Measurements from ENCODE around the gene CYBA. TPM values are rescaled to one million over a fixed set of nuclear protein-coding genes. Genes with fewer than 3 reads are reported as not detected.
"Not testable (repeated sequence)": the region's sequence is repeated elsewhere in the genome, so short reads cannot be mapped to it uniquely, and the experiment has no call there.

The CYBA gene
- total RNA-seq, 1 experiment from 2014 or later = 867 TPM

GRCh38 chr16:88610909-88611812 is 39.7 kb downstream of the CYBA start:
- H3K4me3 Mint-ChIP-seq (ENCODE audit: low read depth, unreplicated experiment) = no peak overlapping the region

GRCh38 chr16:88610080-88610479 is 40.8 kb downstream of the CYBA start:
- BruUV-seq (replicated peaks) = no TSS peak
- no peak for DNase-seq
- H3K27me3 Mint-ChIP-seq (ENCODE audit: unreplicated experiment) = no peaks in the 10 kb centered on the region
- H3K4me1 Mint-ChIP-seq (ENCODE audit: low read depth, unreplicated experiment) = peaks cover 13% of the 10 kb centered on the region
- no peak overlapping the region for H3K4me3 Mint-ChIP-seq (ENCODE audit: low read depth, unreplicated experiment)
- CTCF ChIA-PET = no interaction called here
- H3K36me3 Mint-ChIP-seq (ENCODE audit: insufficient read depth, unreplicated experiment) = peaks cover 9% of the 10 kb centered on the region
- no peaks in the 10 kb centered on the region for H3K9me3 Mint-ChIP-seq (ENCODE audit: low read depth, unreplicated experiment)
- TF ChIP-seq CTCF (IDR thresholded peaks at IDR 0.05; ENCODE audit: unreplicated experiment) = peak; percentile 26
- intact Hi-C loops (cut with micrococcal nuclease; ENCODE audit: unreplicated experiment) = no loop called here
- H3K27ac Mint-ChIP-seq (ENCODE audit: unreplicated experiment) = no peak overlapping the region

More at GRCh38 chr16:88610909-88611812, 39.7 kb downstream of the CYBA start:
- Mint-ChIP-seq H3K9me3 (ENCODE audit: low read depth, unreplicated experiment) (no peaks in the 10 kb centered on the region), H3K4me1 (ENCODE audit: low read depth, unreplicated experiment) (peaks cover 23% of the 10 kb centered on the region), H3K27me3 (ENCODE audit: unreplicated experiment) (no peaks in the 10 kb centered on the region), H3K36me3 (ENCODE audit: insufficient read depth, unreplicated experiment) (peaks cover 9% of the 10 kb centered on the region), H3K27ac (ENCODE audit: unreplicated experiment) (no peak overlapping the region)
- intact Hi-C loops (cut with micrococcal nuclease; ENCODE audit: unreplicated experiment) = no loop called here
- TF ChIP-seq CTCF (IDR thresholded peaks at IDR 0.05; ENCODE audit: unreplicated experiment) = no peak
- DNase-seq = no peak
- BruUV-seq (replicated peaks) = no TSS peak
- CTCF ChIA-PET = no interaction called here

- H3K27ac Mint-ChIP-seq (ENCODE audit: unreplicated experiment); H3K27me3 Mint-ChIP-seq (ENCODE audit: unreplicated experiment); CTCF ChIA-PET; DNase-seq; H3K36me3 Mint-ChIP-seq (ENCODE audit: insufficient read depth, unreplicated experiment); intact Hi-C loops (cut with micrococcal nuclease; ENCODE audit: unreplicated experiment); H3K4me1 Mint-ChIP-seq (ENCODE audit: low read depth, unreplicated experiment); H3K9me3 Mint-ChIP-seq (ENCODE audit: low read depth, unreplicated experiment); H3K4me3 Mint-ChIP-seq (ENCODE audit: low read depth, unreplicated experiment); BruUV-seq (replicated peaks): not testable (repeated sequence)
These were observed 41.4 kb downstream of the CYBA start for GRCh38 chr16:88609426-88609825.

- TF ChIP-seq CTCF (IDR thresholded peaks at IDR 0.05; ENCODE audit: unreplicated experiment) = no peak
- H3K27me3 Mint-ChIP-seq (ENCODE audit: unreplicated experiment) = no peaks in the 10 kb centered on the region
- no peaks in the 10 kb centered on the region for H3K4me1 Mint-ChIP-seq (ENCODE audit: low read depth, unreplicated experiment)
- peaks cover 9% of the 10 kb centered on the region for H3K36me3 Mint-ChIP-seq (ENCODE audit: insufficient read depth, unreplicated experiment)
- no peaks in the 10 kb centered on the region for H3K9me3 Mint-ChIP-seq (ENCODE audit: low read depth, unreplicated experiment)
- no peak overlapping the region for H3K27ac Mint-ChIP-seq (ENCODE audit: unreplicated experiment)
- intact Hi-C loops (cut with micrococcal nuclease; ENCODE audit: unreplicated experiment) = no loop called here
- CTCF ChIA-PET = no interaction called here
- no TSS peak for BruUV-seq (replicated peaks)
- no peak overlapping the region for H3K4me3 Mint-ChIP-seq (ENCODE audit: low read depth, unreplicated experiment)
- DNase-seq = no peak
These were observed 42.8 kb downstream of the CYBA start for GRCh38 chr16:88608076-88608475.

- Mint-ChIP-seq H3K4me3 (ENCODE audit: low read depth, unreplicated experiment) (no peak overlapping the region), H3K27me3 (ENCODE audit: unreplicated experiment) (no peaks in the 10 kb centered on the region), H3K9me3 (ENCODE audit: low read depth, unreplicated experiment) (no peaks in the 10 kb centered on the region), H3K36me3 (ENCODE audit: insufficient read depth, unreplicated experiment) (peaks cover 15% of the 10 kb centered on the region), H3K27ac (ENCODE audit: unreplicated experiment) (no peak overlapping the region), H3K4me1 (ENCODE audit: low read depth, unreplicated experiment) (no peaks in the 10 kb centered on the region)
- intact Hi-C loops (cut with micrococcal nuclease; ENCODE audit: unreplicated experiment) = no loop called here
- no TSS peak for BruUV-seq (replicated peaks)
- CTCF ChIA-PET = no interaction called here
- no peak for DNase-seq
- TF ChIP-seq CTCF (IDR thresholded peaks at IDR 0.05; ENCODE audit: unreplicated experiment) = no peak
These were observed 44.6 kb downstream of the CYBA start for GRCh38 chr16:88606148-88606757.
